HTERT RPE-1 (cell line): ENCODE measurements around the gene EFNA5.
"Not testable (repeated sequence)": the region's sequence is repeated elsewhere in the genome, so short reads cannot be mapped to it uniquely, and the experiment has no call there.

Experiments used
- in situ Hi-C: fragments of 300-500 bp; cut with MboI; formaldehyde crosslinking; loops from 4 replicates; pipeline ENCODE4 v1.14.3; 2020; ENCODE audit warnings: low sequenced_read_pairs

The EFNA5 gene

DNA sequence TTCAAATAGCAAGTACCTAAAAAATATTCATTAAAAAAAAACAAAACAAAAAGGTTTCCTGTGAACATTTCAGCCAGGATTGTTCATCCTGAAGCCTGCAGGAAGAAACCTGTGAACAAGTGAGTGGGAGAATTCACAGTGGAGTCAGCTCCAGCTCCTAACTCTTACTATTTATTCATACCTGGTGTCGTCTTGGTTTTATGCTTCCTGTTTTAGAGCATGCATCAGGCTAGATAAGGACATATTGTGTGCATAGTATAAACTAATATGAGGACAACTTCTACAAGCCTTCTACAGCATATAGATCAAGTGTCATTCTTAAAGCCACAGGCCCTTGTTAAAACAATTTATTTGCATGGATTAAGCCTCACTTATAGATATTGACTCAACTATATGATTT is 169.9 kb downstream of the EFNA5 start:
- in situ Hi-C loops: no loop called here

DNA sequence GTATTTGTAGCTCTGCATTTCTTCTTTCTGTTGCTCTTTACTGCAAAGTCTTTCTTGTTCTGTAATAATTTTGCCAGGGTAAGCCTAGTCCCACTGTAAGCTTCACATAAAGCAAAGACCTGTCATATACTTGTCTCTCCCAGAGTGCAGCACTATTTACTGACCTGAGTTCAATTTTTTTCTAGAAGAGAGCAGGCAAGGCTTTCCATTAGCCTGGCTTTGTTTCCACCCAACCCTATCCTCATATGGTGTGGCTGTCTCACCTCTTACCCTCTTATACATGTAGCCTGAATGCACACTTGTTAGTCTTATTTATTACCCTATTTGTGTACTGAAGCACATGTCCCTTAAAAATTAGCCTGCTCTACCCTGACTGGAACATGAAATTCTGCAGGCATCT is 170.4 kb downstream of the EFNA5 start:
- in situ Hi-C loops: no loop called here

DNA sequence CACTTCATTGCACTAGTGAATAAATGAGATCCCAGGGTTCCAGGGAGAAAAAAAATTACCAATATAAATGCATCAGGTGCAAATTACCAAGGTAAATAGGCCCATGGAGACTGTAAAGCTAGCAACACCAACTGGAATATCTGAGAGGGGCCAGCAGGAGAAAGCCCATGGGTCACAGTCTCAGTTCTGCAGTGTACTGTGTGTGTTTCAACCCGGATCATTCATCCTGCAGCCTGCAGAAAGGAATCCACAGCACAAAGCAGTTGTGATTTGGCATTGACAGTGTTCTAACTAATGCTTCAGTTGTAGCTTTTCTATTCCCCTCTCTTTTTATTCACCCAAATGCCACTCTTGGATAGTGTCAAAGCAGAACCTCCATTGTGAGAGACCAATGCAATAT is 171.0 kb downstream of the EFNA5 start:
- in situ Hi-C loops: no loop called here

DNA sequence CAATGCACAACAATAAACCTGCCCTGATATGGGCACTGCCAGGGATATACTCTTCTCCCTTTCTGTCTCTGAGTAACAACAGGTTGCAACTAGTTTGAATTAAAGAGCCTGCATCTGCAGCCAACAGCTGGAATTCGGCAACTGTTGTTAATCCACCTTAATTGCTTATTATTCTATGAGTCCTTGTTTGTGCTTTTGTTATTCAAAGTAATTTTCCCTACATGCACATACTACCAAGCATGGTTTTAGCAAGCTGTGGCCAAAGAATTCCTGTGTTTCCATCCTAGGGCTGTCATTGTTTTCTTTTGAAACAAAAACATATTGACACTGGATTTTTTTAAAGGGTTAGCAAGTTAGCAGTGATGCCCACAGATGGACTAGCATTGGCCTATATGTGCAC is 171.5 kb downstream of the EFNA5 start:
- in situ Hi-C loops: no loop called here

DNA sequence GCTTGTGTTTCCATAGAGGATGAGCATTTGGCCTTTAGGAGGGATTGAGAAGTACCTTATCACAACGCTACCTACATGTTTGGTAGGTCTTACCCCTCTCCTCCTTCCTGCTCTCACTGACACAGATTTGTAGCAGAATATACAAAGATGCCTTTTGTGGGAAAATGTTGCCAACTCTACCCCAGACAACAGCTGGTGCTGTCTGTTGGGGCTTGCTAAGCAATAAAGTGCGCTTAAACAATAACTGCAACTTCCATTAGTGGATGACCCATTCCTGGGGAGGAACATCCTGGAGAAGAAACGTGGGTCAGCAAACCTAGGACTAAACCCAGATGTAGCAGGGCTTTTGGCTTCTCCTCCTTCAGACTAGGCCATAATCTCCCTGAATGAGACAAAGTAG is 174.3 kb downstream of the EFNA5 start:
- in situ Hi-C loops: no loop called here

DNA sequence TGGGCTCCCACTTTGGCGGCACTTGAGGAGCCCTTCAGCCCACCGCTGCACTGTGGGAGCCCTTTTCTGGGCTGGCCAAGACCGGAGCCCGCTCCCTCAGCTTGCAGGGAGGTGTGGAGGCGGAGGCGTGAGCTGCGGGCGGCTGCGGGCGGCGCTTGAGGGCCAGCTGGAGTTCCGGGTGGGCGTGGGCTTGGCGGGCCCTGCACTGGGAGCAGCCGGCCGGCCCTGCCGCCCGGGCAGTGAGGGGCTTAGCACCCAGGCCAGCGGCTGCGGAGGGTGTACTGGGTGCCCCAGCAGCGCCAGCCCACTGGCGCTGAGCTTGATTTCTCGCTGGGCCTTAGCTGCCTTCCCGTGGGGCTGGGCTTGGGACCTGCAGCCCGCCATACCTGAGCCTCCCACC is 176.6 kb downstream of the EFNA5 start:
- in situ Hi-C loops: not testable (repeated sequence)

DNA sequence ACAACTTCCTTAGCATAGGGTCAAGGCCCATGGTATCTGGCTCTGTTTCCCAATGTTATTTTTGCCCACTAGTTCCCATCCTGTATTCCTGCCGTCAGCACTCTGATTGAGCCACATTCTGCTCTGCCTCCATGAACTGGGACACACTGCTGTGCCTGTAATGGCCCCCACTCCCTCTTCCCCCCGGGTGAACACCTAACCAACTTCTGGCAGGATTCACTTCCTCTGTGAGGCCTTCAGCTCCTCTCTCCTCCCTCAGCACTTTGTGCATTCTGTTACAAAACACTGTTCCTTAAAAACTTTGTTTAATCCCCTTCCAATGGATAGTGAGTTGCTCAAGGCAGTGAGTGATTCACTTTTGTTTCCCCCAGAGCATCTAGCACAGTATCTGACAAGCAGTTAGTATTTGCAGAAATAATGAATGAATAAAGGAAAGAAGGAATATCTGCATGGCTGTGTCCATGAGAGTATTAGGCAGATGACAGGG is 183.6 kb downstream of the EFNA5 start:
- in situ Hi-C loops: no loop called here

DNA sequence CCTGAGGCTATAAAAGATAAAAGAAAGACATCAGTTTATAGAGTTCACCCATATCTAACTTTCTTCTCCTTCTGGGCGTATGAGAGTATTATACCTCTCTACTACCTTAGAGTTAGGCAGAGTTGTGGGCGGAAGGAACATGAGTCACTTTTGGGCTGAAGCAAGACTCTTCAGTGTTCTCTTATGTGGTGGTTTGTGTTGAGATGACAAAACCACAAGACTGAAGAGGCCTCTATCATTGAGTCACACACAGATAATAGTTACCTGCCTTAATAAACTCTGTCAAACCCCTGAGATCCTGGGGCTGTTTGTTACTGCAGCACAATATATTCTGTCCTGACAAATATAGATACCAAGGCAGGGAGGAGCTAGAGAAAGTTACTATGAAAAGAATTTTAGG is 184.2 kb downstream of the EFNA5 start:
- in situ Hi-C loops: no loop called here

DNA sequence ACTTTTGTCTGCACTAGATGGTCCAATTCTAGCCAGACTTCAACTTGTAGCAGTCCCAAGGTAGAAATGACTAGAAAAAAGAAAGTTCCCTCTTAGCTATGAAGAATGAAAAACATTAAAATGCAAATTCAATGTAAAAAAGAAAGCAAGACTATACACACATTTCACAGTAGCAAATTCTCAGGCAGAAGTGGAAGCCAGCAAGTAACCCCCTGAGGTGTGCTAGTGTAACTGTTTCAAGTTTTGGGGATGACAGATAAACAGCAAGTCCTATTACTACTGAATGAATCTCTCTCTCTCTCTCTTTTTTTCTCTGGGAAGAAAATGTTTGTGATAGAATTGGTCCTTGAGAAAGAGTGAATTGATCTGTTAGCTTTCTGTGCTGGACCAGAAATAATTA is 185.6 kb downstream of the EFNA5 start:
- in situ Hi-C loops: no loop called here

DNA sequence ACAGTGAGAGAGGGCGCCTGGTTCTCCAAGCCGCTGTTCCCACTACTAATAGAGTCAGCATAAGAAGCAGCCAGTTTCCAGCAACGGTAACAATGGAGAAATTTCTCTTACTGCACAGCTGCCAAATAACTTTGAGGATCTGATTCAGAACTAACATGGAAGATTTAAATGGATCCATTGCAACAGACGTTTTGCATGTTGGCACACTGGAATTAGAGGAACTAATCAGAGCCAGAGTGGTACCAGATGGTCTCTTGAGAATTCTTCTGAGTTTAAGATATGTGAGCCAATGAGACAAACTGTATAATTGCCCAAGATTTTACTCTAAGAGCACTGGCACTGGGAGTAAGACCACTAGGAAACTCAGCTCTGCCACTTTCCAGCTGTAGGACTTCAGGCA is 186.5 kb downstream of the EFNA5 start:
- in situ Hi-C loops: no loop called here

DNA sequence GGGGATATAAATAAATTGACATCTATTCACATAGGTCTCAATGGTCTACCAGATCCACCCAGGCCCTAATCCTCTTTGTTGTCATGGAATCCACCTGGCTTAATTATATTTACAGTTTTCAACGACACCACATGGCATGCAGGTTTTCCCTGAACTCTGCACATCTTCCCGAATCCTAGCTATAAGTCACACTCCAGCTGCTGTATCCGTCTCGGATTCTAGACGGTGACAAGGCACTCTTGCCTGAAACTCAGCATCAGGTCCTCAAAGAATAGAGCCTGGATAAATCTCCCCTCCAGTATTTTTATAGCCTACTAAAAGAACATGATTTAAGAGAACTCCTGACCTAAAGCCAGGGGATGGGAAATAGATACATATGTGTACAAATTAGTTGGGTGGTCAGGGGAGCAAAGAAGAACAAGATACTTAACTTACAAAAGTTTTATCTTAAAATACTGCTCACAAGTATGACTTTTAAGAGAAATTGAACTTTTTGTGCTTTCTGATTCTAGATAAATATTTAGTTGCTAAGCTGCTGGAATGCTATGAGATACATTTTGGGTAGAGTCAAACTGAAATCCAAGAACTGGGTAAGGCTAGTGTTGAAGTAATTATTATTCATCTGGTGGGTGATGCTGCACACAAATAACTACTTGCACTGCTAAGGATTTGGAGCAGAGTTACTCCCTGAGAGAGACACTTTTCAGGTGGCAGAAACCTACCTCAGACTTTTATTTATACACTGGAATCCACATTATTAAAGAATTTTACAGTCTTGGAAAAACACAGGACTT is 187.3 kb downstream of the EFNA5 start:
- in situ Hi-C loops: no loop called here

DNA sequence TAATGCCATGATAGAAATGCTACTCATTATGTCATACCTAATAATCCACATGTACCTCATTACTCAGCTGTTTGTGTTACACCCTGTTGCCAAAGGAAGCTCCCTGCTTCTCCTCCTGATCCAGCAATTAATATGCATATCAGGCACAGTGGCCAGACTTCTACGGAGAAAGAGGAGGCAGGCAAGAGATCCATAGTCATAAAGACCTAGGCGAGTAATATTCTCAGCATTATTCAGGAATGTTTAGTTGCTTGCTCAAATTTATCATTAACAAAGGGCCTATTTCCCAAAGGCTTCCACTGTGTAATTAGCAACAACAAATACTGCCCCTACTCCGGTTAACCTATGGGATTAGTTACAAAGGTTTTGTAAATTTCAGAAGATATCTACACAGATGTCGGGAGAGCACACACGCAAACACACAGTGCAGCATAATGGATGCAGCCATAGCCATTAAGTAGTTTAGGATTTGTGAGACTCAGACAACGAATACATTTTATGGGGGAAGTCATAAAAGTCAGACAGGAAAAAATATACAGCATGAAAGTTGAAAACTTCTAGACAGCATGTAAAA is 192.6 kb downstream of the EFNA5 start:
- in situ Hi-C loops: no loop called here

DNA sequence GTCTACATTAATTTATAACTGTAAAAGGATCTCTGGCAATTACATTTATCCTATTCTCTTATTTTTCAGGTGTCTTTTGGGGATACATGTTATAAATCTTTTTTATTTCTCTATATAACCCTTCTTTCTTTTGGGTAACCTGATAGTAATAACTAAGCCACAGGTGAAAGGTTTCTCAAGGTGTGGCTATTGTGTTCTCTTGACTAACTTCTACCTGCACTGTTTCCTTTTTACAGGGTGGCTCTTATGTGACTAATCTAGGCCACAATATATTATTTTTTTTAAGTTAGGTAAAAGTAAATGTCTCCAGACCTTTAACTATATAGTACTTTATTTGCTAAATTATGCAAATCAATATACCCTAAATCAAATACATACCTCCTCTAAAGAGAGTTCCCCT is 193.2 kb downstream of the EFNA5 start:
- in situ Hi-C loops: no loop called here

DNA sequence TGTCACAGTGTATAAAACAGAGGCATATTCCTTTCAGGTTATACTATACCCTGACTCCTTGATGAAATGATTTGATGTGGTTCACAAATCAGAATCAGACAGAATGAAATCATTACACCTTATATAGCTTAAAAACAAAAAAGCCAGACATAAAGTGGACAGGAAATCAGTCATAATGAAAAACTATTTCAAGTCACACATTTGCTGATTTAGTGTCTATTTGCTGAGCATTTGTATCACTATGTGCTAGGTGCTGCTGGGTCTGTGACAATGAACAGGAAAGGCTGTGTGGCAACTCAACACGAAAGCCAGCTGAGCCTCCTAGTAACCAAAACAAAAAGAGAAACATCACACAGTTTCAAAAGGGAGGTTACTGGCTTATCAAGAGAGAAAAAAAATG is 194.0 kb downstream of the EFNA5 start:
- in situ Hi-C loops: no loop called here

DNA sequence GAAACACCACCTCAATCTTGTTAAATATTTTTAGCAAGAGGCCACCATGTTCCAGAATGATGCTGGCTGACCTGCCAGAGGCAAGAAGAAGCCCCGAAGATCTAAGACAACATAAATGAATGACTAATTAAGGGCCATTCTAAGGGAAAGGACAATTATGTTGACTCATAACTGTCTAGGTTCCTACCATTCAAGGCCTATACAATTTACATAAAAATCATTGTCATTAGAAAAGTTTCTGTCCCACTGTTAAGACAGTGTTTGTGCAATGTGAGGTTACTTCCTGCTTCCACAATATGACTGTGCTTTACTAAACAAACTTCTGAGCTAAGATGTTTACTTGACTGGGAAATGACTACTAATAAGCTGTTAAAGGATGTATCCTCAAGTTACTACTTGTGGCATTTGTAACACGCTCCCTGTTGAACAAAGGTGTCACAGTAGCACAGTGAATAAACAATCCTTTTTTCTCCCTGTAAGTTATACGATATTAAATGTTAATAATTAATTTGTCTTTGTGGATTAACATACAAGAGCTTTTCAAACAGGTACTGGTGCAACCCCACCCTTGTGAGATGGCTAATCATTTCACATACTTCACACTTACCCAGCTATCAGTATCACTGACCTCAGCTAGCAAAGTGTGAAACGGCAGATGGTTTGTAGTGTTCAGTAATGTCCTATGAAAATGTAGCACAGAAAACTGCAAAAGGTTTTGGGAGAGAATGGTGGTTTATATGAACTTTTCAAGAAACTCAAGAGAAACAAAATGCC is 195.8 kb downstream of the EFNA5 start:
- in situ Hi-C loops: no loop called here

DNA sequence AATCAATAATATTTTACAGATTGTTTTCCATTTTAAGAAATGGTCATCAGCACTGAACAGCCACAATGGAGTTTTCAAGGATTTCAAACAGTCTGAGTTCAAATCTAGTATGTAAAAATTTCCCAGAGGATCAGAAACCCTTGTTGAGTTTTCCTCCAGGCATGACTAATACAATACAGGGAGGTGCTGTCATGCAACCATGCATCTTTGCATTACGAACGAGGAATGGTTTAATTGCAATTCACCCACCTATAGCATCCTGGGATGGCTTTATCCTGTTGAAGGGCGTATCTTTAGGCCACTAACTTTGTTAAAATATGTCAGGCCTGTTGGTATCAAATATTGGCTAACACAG is 196.4 kb downstream of the EFNA5 start:
- in situ Hi-C loops: no loop called here

DNA sequence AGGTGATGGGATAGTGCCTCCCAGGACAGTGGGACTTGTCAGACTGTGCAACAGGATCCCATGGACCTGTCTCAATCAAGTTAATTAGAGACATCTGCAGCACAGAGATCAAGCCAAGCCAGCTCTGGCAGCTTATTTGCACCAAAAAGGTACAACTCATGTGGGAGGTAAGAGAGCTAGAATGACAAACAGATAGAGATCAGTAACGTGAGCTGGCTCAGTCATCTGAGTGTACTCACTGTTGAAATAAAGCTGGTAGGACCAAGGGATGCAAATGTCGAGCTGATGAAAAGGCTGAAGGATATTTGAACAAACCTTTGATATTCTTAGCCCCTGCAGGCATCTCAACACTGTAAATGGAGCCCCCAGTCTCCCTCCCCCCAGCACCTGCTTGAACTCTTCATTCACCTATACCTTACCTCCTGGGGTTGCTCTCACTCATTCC is 198.1 kb downstream of the EFNA5 start:
- in situ Hi-C loops: no loop called here

DNA sequence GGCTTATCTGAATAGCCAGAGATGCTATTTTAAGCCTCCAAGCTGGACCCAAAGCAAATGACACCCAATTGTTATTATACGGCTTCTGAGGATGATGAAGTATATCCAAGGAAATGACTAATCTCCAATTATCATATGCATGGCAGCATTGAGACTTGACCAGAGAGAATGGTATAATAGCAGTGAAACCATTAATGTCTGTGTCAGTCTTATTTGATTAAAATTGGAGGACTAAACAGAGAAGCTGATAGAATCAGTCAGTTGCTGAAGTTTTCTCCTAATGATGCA is 200.5 kb downstream of the EFNA5 start:
- in situ Hi-C loops: no loop called here

DNA sequence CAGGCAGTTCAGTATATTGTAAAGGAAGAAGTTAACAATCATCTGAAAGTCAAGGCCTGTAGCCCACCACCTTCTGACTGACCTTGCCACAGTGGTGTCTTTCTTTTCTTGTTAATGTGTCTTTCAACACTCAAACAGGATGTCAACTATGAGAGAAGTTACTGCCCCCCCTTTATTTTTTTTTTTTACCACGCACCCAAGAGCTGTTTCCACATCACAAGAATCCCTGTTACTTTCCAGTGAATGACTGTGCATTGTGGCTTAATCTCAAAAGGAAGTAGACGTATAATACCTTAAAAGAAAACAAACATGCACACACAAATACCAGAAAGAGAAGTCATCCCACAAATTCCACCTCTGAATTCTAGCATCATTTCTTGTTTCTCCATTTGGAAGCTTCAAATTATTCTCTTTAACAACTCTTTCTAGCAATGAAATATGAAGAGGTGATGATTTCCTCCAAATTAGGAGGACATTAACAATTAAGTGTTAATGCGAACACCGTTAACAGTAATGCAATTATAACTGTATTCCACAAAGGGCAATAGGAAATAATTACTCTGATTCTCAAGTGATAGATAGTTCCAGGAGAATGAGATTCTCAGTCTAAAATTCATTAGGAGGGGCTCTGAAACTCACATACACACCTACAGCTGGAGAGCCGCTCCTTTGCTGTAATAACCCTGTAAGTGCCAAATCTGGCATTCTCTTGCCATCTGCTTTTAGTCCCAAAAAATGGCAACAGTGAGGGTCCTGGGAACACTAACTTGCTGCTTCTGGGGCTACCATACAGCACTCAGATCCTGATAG is 201.0 kb downstream of the EFNA5 start:
- in situ Hi-C loops: no loop called here

DNA sequence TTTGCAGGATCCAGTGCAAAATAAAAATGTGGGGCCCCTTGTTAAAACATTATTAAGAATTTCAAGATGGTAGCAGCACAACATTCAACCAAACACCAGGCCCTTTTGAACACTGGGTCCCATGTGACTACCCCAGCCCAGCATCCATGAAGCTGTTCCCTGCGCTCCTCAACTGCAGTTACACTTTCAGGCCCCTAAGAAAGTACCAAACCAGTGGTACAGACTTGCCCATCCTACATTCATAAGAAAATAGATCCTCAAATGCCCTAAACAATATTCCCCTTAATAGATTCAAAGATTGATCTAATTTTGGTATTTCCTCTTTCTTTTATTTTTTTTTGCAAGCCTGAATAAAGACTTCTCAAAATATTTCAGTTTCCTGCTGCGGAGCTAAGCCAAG is 201.7 kb downstream of the EFNA5 start:
- in situ Hi-C loops: no loop called here

DNA sequence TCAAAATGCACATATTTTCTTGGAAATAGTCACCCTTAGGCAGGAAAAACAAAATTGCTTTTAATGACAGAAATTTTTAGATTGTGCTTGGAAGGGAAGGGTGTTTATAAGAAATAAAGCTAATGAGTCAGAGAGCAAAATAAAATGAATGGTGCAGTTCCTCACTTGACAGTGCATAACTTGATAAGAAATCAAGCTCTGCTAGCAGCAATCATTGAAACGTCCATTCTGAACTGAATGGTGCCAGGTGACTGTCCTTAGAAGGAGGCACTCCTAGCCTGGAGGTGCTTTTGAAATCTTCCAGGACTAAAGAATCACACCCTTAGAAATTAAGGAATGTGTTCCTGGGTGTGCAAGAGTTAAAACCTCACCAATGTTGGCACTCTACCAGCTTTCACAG is 202.5 kb downstream of the EFNA5 start:
- in situ Hi-C loops: no loop called here
